Measurements from ENCODE around the gene RASSF3. TPM values are rescaled to one million over a fixed set of nuclear protein-coding genes. Genes with fewer than 3 reads are reported as not detected.

Gene RASSF3
- total RNA-seq, 2 experiments from 2014 or later: 81.3 to 83.7 TPM

Other genes with a start within 250 kb of the RASSF3 start
- gene C12orf56, start 219.7 kb upstream of the RASSF3 start, total RNA-seq: under 1 TPM in 1 of 2 experiments, not detected in 1; 0.40 TPM
- 100 to 1,000 TPM; 119 to 122 TPM for gene XPOT, start 206.1 kb upstream of the RASSF3 start, total RNA-seq
- gene TBK1, start 158.4 kb upstream of the RASSF3 start, total RNA-seq: 10 to 100 TPM; 34.1 to 36.0 TPM
- 10 to 100 TPM; 39.0 to 40.1 TPM for gene GNS, start 148.9 kb downstream of the RASSF3 start, total RNA-seq
- gene TBC1D30, start 214.2 kb downstream of the RASSF3 start, total RNA-seq: under 1 TPM in 1 of 2 experiments, not detected in 1; 0.13 TPM

Data from activated CD4-positive, alpha-beta memory T cell treated with anti-CD3 and anti-CD28 coated beads, Interleukin-2, amount 10 ng/mL, durations not matched to agents 7 days and 5 days (primary cell).